Effector CD8-positive, alpha-beta T cell (primary cell): ENCODE data around the gene CDX2.

Source experiments
- DNase-seq: peaks from one replicate; lab custom pipeline; 2025; lab: John Stamatoyannopoulos, UW

The CDX2 gene

GRCh38 chr13:27928353-27928804 is 40.7 kb downstream of the CDX2 start:
- DNase-seq, result no peak

GRCh38 chr13:27927444-27928352 is 41.4 kb downstream of the CDX2 start:
- DNase-seq, result no peak

GRCh38 chr13:27926644-27927434 is 42.3 kb downstream of the CDX2 start:
- no peak for DNase-seq

- no peak for DNase-seq
Observed at GRCh38 chr13:27925220-27925991, 43.7 kb downstream of the CDX2 start.

- DNase-seq, result no peak
Observed at GRCh38 chr13:27924529-27925141, 44.5 kb downstream of the CDX2 start.

- no peak for DNase-seq
Observed at GRCh38 chr13:27923794-27924528, 45.2 kb downstream of the CDX2 start.

- DNase-seq, result no peak
Observed at GRCh38 chr13:27922883-27923612, 46.1 kb downstream of the CDX2 start.

- no peak for DNase-seq
Observed at GRCh38 chr13:27921961-27922882, 46.9 kb downstream of the CDX2 start.

GRCh38 chr13:27921421-27921960 is 47.6 kb downstream of the CDX2 start:
- no peak for DNase-seq

GRCh38 chr13:27920677-27921420 is 48.3 kb downstream of the CDX2 start:
- no peak for DNase-seq

- no peak for DNase-seq
Observed at GRCh38 chr13:27919934-27920676, 49.0 kb downstream of the CDX2 start, which contains the start of gene PDX1. PDX1 (plus strand) TSS chr13:27920000; CDS start chr13:27920139, 139 bp downstream.

GRCh38 chr13:27919659-27919933 is 49.5 kb downstream of the CDX2 start:
- DNase-seq, result no peak

GRCh38 chr13:27918918-27919658 is 50.0 kb downstream of the CDX2 start:
- no peak for DNase-seq

GRCh38 chr13:27918041-27918917 is 50.8 kb downstream of the CDX2 start:
- no peak for DNase-seq

- DNase-seq, result no peak
Observed at GRCh38 chr13:27917121-27917947, 51.8 kb downstream of the CDX2 start.
